Hepatocyte (in vitro differentiated cells): ENCODE data around the gene CRACDL. TPM values are rescaled to one million over a fixed set of nuclear protein-coding genes. Genes with fewer than 3 reads are reported as not detected.

ENCODE experiments used
- DNase-seq: peaks from one replicate; pipeline ENCODE4 v3.0.0-alpha.2; 2016; ENCODE audit warnings: low spot score
- H2AFZ ChIP-seq: fragments of 200-600 bp; sonication (generic); 2 replicates; pipeline ENCODE4 v1.6.0; 2016; ENCODE audit warnings: antibody characterized with exemption, mild to moderate bottlenecking
- H3K27ac ChIP-seq: fragments of 200-600 bp; sonication (generic); 2 replicates; pipeline ENCODE4 v1.5.1; 2016; ENCODE audit warnings: mild to moderate bottlenecking
- H3K27me3 ChIP-seq: fragments of 200-600 bp; sonication (generic); 2 replicates; pipeline ENCODE4 v1.6.1; 2016
- H3K36me3 ChIP-seq: fragments of 200-600 bp; sonication (generic); replicated peaks from 2 replicates; pipeline ENCODE4 v1.5.1; 2016; ENCODE audit warnings: low read depth; ENCODE audit not compliant: insufficient read depth
- H3K4me1 ChIP-seq: fragments of 200-600 bp; sonication (generic); 2 replicates; pipeline ENCODE4 v1.5.1; 2016; ENCODE audit warnings: mild to moderate bottlenecking, moderate library complexity; ENCODE audit not compliant: insufficient read depth
- H3K4me2 ChIP-seq: fragments of 200-600 bp; sonication (generic); 2 replicates; pipeline ENCODE4 v1.6.0; 2016
- H3K4me3 ChIP-seq: fragments of 200-600 bp; sonication (generic); 2 replicates; pipeline ENCODE4 v1.5.1; 2016; ENCODE audit warnings: mild to moderate bottlenecking
- H3K79me2 ChIP-seq: fragments of 200-600 bp; sonication (generic); 2 replicates; pipeline ENCODE4 v1.6.0; 2017; ENCODE audit warnings: mild to moderate bottlenecking
- H3K9me2 ChIP-seq: fragments of 200-600 bp; sonication (generic); replicated peaks from 2 replicates; pipeline ENCODE4 v1.6.0; 2017; ENCODE audit warnings: mild to moderate bottlenecking; ENCODE audit not compliant: insufficient read depth
- H3K9me3 ChIP-seq: fragments of 200-600 bp; sonication (generic); 2 replicates; pipeline ENCODE4 v1.5.1; 2016; ENCODE audit warnings: low read depth, mild to moderate bottlenecking
- H4K20me1 ChIP-seq: fragments of 200-600 bp; sonication (generic); 2 replicates; pipeline ENCODE4 v1.6.0; 2016; ENCODE audit warnings: mild to moderate bottlenecking; ENCODE audit not compliant: insufficient read depth, poor library complexity, severe bottlenecking
- CTCF ChIP-seq: fragments of 200-600 bp; sonication (generic); IDR thresholded peaks from 2 replicates; pipeline ENCODE4 v1.5.1; 2016; ENCODE audit warnings: antibody characterized with exemption, mild to moderate bottlenecking; ENCODE audit not compliant: poor library complexity
- EZH2 ChIP-seq: fragments of 200-600 bp; sonication (generic); IDR thresholded peaks from 2 replicates; pipeline ENCODE4 v1.6.1; 2016; ENCODE audit warnings: antibody characterized with exemption, mild to moderate bottlenecking, borderline replicate concordance
- EZH2phosphoT487 ChIP-seq: fragments of 200-600 bp; sonication (generic); IDR thresholded peaks from one replicate; pipeline ENCODE4 v1.6.1; 2018; ENCODE audit warnings: antibody characterized with exemption, mild to moderate bottlenecking, low read depth, moderate library complexity; ENCODE audit not compliant: unreplicated experiment, severe bottlenecking
- WGBS: methylation state at CpG from one replicate; pipeline ENCODE4 v1.1.6; 2016; ENCODE audit warnings: low lambda C conversion rate; ENCODE audit errors: missing lambda C conversion rate; 5-methylcytosine and 5-hydroxymethylcytosine counted together
- polyA plus RNA-seq: library from polyadenylated mRNA; unstranded; fragments of >200 nt; fragmentation: Nextera tagmentation; extraction: Ambion mirVana; gene quantifications from 2 replicates; pipeline ENCODE4 v1.2.1, GENCODE V29; 2016
- total RNA-seq: library from RNA; depleted of rRNA; stranded (reverse); fragments of >200 nt; gene quantifications from 2 replicates; pipeline ENCODE4 v1.2.3, GENCODE V29; 2014

Gene CRACDL
- total and polyA plus RNA-seq, 2 experiments from 2014 or later = 0.47 to 1.4 TPM

- H3K9me2 ChIP-seq = no peaks in the 10 kb centered on the region
- no peaks in the 10 kb centered on the region for H4K20me1 ChIP-seq
- H3K79me2 ChIP-seq = no peaks in the 10 kb centered on the region
- H3K4me3 ChIP-seq = no peak overlapping the region
- TF ChIP-seq EZH2phosphoT487 (no peak), CTCF (no peak), EZH2 (no peak)
- no peak overlapping the region for H3K4me2 ChIP-seq
- no peaks in the 10 kb centered on the region for H3K36me3 ChIP-seq
- no peaks in the 10 kb centered on the region for H3K4me1 ChIP-seq
- no peak overlapping the region for H3K27ac ChIP-seq
- H3K27me3 ChIP-seq = no peaks in the 10 kb centered on the region
- H2AFZ ChIP-seq = no peak overlapping the region
- DNase-seq = no peak
- peaks cover 10% of the 10 kb centered on the region for H3K9me3 ChIP-seq
Measured at GRCh38 chr2:98782570-98782969, 153.5 kb downstream of the CRACDL start.

GRCh38 chr2:98781822-98782221 is 154.2 kb downstream of the CRACDL start:
- H3K27ac ChIP-seq = no peak overlapping the region
- no peak for DNase-seq
- no peaks in the 10 kb centered on the region for H4K20me1 ChIP-seq
- no peaks in the 10 kb centered on the region for H3K79me2 ChIP-seq
- no peaks in the 10 kb centered on the region for H3K27me3 ChIP-seq
- no peak overlapping the region for H2AFZ ChIP-seq
- no peaks in the 10 kb centered on the region for H3K9me2 ChIP-seq
- no peaks in the 10 kb centered on the region for H3K4me1 ChIP-seq
- H3K4me2 ChIP-seq = no peak overlapping the region
- TF ChIP-seq EZH2phosphoT487 = no peak
- TF ChIP-seq EZH2 = no peak
- TF ChIP-seq CTCF = no peak
- H3K9me3 ChIP-seq = peaks cover 10% of the 10 kb centered on the region
- no peaks in the 10 kb centered on the region for H3K36me3 ChIP-seq
- WGBS = 91% methylated on average over 1 of the region's 1 CpG
- no peak overlapping the region for H3K4me3 ChIP-seq

DNA sequence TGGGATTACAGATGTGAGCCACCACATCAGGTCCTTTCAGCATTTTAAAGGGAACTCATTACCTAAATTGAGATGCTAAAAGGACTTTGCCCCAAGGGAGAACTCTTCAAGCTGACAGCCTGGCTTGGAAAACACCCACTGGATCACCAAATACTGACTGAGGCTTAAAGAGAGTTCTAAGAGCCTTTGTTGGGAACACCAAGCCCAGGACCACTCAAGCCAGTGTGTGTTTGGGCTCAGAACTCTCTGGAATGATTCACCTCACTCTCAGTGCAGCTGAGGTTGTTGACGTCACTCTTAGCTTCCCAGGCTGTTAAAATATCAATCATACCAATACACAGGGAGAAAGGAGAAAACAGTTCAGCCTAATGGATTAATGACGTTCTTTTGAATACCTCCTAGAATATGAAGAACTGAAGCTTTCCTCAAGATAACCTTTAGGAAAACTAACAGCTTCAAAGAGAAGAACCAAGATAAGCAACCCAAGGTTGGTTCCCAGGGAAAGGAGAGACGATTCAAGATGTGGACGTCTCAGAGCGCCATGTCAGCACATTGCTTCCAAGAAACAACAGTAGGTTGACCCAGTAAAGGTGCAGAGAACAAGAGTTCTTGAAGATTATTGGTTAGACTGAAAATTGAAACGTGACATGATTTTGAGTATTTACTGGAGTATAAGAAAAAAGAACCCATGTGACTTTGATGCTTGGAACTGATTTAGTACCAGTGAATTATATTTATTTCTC is 157.1 kb downstream of the CRACDL start:
- H3K4me2 ChIP-seq = no peak overlapping the region
- H3K27ac ChIP-seq = no peak overlapping the region
- no peak overlapping the region for H2AFZ ChIP-seq
- H3K9me2 ChIP-seq = no peaks in the 10 kb centered on the region
- H4K20me1 ChIP-seq = no peaks in the 10 kb centered on the region
- peaks cover 10% of the 10 kb centered on the region for H3K9me3 ChIP-seq
- H3K4me3 ChIP-seq = no peak overlapping the region
- 74% methylated on average over 6 of the region's 6 CpGs for WGBS
- H3K79me2 ChIP-seq = no peaks in the 10 kb centered on the region
- DNase-seq = no peak
- TF ChIP-seq EZH2 = no peak
- TF ChIP-seq EZH2phosphoT487 = no peak
- H3K27me3 ChIP-seq = no peaks in the 10 kb centered on the region
- no peaks in the 10 kb centered on the region for H3K36me3 ChIP-seq
- H3K4me1 ChIP-seq = no peaks in the 10 kb centered on the region

- DNase-seq = no peak
- no peaks in the 10 kb centered on the region for H3K9me2 ChIP-seq
- 90% methylated on average over 4 of the region's 4 CpGs for WGBS
- no peaks in the 10 kb centered on the region for H4K20me1 ChIP-seq
- H3K36me3 ChIP-seq = no peaks in the 10 kb centered on the region
- no peak overlapping the region for H3K27ac ChIP-seq
- no peaks in the 10 kb centered on the region for H3K27me3 ChIP-seq
- no peaks in the 10 kb centered on the region for H3K4me1 ChIP-seq
- no peak overlapping the region for H3K4me3 ChIP-seq
- no peak overlapping the region for H2AFZ ChIP-seq
- H3K9me3 ChIP-seq = peaks cover 10% of the 10 kb centered on the region
- TF ChIP-seq EZH2 (no peak), EZH2phosphoT487 (no peak), CTCF (no peak)
- no peak overlapping the region for H3K4me2 ChIP-seq
- no peaks in the 10 kb centered on the region for H3K79me2 ChIP-seq
Measured at GRCh38 chr2:98778151-98778550, 157.9 kb downstream of the CRACDL start.
